C4-2B (cell line): ENCODE results near the gene L1TD1.
"Not testable (repeated sequence)": the region's sequence is repeated elsewhere in the genome, so short reads cannot be mapped to it uniquely, and the experiment has no call there.

Experiments
- H3K27ac ChIP-seq: fragments of 450-650 bp; 2 replicates; pipeline ENCODE4 v1.5.1; 2017
- ZFX ChIP-seq: fragments of 450-650 bp; IDR thresholded peaks from 2 replicates; pipeline ENCODE4 v1.6.1; 2017
- TF ChIP-seq, protein P1 (sequence below): fragments of 450-650 bp; conservative IDR thresholded peaks from 2 replicates; pipeline ENCODE4 v1.5.1; 2017; ENCODE audit warnings: mild to moderate bottlenecking

Gene L1TD1

DNA sequence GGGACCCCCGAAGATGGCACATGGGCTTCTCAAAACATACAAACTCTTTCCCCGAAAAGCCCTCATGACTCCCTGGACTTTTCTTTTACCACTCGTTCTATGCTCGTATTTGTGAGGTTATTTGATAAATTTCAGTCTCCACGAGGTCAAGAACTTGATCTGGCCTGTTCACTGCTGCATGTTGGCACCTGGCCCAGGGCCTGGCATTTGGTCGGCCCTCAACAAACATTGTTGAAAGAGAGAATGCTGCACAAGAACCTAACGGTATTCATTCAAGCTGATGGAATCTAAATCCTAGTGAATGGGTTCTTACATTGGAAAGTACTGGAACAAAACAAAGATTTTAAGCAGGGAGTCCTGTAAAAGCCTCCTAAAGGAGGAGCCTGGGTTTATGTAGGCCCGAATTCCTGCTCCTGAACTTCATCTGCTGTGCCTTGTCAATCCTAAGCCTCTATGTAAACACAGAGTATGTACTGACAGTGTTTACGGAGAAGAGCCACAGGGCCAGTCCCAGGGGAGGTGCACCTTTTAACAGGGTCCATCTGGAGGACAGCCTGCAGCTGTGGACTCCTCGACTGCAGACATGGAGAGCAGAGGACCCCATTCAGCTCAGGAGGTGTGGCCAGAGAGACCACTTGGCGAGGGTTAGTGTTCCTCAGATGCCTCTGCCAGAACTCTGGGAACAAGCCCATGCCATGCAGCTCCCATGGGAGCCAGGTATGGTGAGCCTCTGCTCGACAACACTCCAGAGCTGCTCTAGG, 46.9 kb downstream of the L1TD1 start:
- H3K27ac ChIP-seq = peak overlapping the region; percentile 22; the same call in 1 of the 2 replicates

DNA sequence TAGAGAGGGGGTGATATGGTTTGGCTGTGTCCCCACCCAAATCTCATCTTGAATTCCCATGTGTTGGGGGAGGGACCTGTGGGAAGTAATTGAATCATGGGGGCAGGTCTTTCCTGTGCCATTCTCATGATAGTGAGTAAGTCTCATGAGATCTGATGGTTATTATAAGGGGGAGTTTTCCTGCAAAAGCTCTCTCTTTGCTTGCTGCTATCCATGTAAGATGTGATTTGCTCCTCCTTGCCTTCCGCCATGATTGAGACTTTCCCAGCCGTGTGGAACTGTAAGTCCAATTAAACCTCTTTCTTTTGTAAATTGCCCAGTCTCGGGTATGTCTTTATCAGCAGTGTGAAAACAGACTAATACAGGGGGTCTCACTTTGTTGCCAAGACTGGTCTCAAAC, 49.7 kb downstream of the L1TD1 start:
- not testable (repeated sequence) for H3K27ac ChIP-seq

More for the DNA sequence above, 46.9 kb downstream of the L1TD1 start:
- TF ChIP-seq, protein P1, sequence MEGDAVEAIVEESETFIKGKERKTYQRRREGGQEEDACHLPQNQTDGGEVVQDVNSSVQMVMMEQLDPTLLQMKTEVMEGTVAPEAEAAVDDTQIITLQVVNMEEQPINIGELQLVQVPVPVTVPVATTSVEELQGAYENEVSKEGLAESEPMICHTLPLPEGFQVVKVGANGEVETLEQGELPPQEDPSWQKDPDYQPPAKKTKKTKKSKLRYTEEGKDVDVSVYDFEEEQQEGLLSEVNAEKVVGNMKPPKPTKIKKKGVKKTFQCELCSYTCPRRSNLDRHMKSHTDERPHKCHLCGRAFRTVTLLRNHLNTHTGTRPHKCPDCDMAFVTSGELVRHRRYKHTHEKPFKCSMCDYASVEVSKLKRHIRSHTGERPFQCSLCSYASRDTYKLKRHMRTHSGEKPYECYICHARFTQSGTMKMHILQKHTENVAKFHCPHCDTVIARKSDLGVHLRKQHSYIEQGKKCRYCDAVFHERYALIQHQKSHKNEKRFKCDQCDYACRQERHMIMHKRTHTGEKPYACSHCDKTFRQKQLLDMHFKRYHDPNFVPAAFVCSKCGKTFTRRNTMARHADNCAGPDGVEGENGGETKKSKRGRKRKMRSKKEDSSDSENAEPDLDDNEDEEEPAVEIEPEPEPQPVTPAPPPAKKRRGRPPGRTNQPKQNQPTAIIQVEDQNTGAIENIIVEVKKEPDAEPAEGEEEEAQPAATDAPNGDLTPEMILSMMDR = no peak
- 0 out of 2 replicates have a peak, but pooled peaks have one; percentile 14 for TF ChIP-seq ZFX

DNA sequence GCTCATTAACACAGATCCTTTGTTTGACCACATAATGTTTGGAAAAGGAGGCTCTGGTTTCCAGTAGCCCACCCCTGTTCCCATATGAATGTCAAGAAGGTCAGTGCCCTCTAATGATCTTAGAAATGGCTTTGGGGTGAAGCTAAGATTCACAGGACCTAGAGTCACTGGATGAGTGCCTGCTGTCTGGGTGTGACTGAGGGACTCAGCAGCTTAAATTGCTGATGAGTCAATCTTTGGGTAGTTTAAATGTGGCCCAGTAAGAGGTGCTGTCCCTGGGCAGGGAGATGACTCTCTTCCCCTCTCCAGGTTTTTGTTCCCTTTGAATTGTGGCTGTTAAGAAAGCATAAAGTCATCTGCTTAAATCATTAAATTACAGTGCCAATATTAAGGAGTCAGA, 50.6 kb downstream of the L1TD1 start:
- TF ChIP-seq, protein P1 = no peak
- no peak for TF ChIP-seq ZFX
- no peak overlapping the region for H3K27ac ChIP-seq

DNA sequence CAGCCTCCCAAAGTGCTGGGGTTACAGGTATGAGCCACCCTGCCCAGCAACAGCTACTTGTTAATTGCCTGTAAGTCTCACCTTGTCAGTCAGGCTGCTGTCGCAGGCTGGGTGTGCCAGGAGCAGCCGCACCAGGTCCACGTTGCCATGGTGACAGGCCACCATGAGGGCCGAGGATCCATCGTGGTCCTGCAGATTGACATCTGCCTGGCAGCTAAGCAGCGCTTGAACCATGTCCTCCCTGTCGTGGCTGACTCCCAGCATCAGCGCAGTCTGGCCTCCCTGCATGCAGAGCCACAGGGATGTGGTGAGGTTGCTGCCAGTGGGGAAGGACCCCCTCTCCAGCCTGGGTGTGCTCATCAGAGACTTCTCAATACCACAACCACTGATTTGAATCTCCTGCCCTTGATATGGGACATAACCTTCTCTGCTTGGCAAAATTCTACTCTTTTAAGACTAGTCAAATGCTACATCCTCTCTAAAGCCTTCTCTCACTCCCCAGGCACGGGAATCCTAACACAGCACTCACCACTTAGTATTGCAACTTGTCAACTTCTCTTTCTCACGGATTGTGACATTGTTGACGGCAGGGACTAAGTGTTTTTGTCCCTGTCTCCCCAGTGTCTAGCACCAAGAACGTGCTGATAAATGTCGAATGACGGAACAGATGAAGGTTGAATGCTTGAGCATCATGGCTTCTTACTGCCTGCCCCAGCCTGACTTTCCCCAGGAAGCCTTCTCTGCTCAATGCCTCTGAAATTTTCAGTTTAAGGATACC, 52.9 kb downstream of the L1TD1 start:
- no peak overlapping the region for H3K27ac ChIP-seq
- TF ChIP-seq, protein P1 = no peak
- TF ChIP-seq ZFX = no peak

DNA sequence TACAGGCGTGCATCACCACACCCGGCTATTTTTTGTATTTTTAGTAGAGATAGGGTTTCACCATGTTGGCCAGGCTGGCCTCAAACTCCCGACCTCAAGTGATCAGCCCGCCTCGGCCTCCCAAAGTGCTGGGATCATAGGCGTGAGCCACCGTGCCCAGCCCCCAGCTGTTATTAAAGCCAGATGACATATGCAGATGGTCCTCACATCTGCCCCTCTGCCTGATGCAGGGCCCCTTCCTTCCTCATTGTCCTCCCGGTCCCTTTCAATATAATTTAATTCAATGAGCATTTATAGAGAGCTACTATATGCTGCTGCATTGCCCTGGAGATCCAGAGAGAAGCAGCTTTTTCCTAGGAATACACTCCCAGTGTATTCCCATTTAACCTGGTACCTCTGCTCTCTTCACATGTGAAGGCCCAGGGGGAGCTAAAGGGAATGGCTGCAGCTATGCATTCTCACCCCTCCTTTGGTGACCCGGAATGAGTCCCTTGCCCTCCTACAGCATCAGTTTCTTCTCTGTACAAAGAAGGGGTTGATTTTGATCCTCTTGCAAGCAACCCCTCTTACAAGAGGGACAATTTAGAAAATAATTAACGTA, 55.6 kb downstream of the L1TD1 start:
- no peak overlapping the region for H3K27ac ChIP-seq
- no peak for TF ChIP-seq ZFX
- TF ChIP-seq, protein P1 = no peak

DNA sequence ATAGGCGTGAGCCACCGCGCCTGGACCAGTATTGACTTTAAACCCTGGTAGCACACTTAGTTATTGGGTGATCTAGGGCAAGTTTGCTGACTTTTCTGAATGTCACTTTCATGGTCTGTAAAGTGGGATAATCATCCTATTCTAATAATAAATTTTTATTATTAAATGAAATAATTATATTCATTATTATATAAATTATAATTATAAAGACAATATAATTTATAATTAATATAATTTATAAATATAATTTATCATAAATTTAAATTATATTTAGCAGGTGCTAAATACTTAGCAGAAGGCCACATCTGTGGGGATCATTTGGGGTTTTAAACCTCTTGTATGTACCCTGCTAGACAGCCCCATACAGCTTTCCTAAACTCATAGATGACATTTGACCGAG, 64.9 kb downstream of the L1TD1 start:
- TF ChIP-seq ZFX = no peak
- TF ChIP-seq, protein P1 = no peak
- H3K27ac ChIP-seq = no peak overlapping the region

DNA sequence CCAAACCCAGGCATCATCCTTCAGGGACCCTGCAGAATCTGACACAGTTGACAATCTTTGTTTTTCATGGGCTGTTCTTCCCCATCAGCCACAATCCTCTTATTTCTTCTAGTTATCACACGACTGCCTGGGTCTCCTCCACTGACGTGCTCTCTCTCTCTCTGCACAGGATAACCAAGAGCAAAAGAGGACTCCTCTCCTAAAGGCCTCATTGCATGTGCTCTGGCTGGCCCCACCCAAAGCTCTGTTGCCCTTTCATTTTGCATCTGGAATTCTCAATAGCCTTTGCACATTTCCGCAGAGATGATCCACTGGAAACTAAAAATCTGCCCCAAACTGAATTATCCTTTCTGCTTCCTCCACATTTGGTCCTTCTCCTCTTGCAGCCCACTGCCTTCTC, 66.0 kb downstream of the L1TD1 start:
- TF ChIP-seq, protein P1 = no peak
- no peak for TF ChIP-seq ZFX
- H3K27ac ChIP-seq = no peak overlapping the region
